Pancreas (tissue), 10 donors: ENCODE results near the gene SUFU. TPM values are rescaled to one million over a fixed set of nuclear protein-coding genes. Genes with fewer than 3 reads are reported as not detected.

Source experiments
- ATAC-seq, 4 donors: fragments of 200-7000 bp; cut with Tn5 transposase; one replicate each; pipeline versions ENCODE4 v1.8.0 to v1.9.1; 2020; ENCODE audit warnings: mild to moderate bottlenecking in 4 of 4, moderate library complexity in 4 of 4
- DNase-seq, 6 donors: peaks; one replicate each; pipeline ENCODE4 v3.0.0-alpha.2; 2020
- FAIRE-seq: peaks from 2 replicates; lab custom pipeline; 2012; peaks lifted over from hg19 to GRCh38; lab: Jason Lieb, UNC
- H3K27ac ChIP-seq, 4 donors: fragments of 200-600 bp; sonication (generic); 1 replicate in 3 of 4; 2 replicates in 1 of 4; pipeline versions ENCODE4 v1.5.0 to v1.8.0; 2020
- H3K27me3 ChIP-seq, 4 donors: fragments of 200-600 bp; one replicate each; pipeline ENCODE4 v1.8.0; 2021
- H3K36me3 ChIP-seq, 3 donors: fragments of 200-600 bp; sonication (generic) in 1 of 3; one replicate each; pipeline versions ENCODE4 v1.5.0 to v1.8.0; 2020 to 2021
- H3K4me1 ChIP-seq, 3 donors: fragments of 200-600 bp; one replicate each; pipeline ENCODE4 v1.8.0; 2021
- H3K4me3 ChIP-seq, 4 donors: fragments of 200-600 bp; sonication (generic) in 2 of 4; one replicate each; pipeline versions ENCODE4 v1.5.0 to v1.8.0; 2020 to 2021
- H3K9me3 ChIP-seq, 4 donors: fragments of 200-600 bp; one replicate each; pipeline ENCODE4 v1.8.0; 2021
- CTCF ChIP-seq, 4 donors: fragments of 200-600 bp; sonication (generic) in 3 of 4; IDR thresholded peaks; one replicate each; pipeline versions ENCODE4 v1.5.0 to v1.8.0; 2021; ENCODE audit warnings: antibody characterized with exemption in 4 of 4
- WGBS, 2 donors: extraction: QIAGEN DNeasy Blood & Tissue Kit; methylation state at CpG; one replicate each; pipeline ENCODE4 v1.1.7; 2013; 5-methylcytosine and 5-hydroxymethylcytosine counted together
- intact Hi-C, 3 donors: fragments of 100-400 bp; cut with DNase I; formaldehyde crosslinking; loops; one replicate each; pipeline versions ENCODE4 v1.11.1 to v1.14.2; 2022
- polyA plus RNA-seq, 2 donors: library from polyadenylated mRNA; stranded (reverse); fragments of 200-250 nt; gene quantifications; one replicate each; pipeline ENCODE4 v1.2.3, GENCODE V29; 2013
- total RNA-seq, 6 donors: library from RNA; stranded (reverse); fragmentation: NEBNext Ultra II Directional in 4 of 6; extraction: Animal tissue kit (Norgen Biotek cat#: 25700) in 4 of 6; gene quantifications; one replicate each; pipeline versions ENCODE4 v1.2.1 to v1.2.4, GENCODE V29; 2021 to 2023
- donor health status: healthy with polysubstance abuse.
- donor health status: DM: no; HTN: no; CAD: no; lungs with moderate emphysema.
- donor health status: DM: no; HTN: no; CAD: no.
- donor health status: control.
- donor health status: control.
- donor health status: Bipolar disorder and iron deficiency.
- donor health status: DM: yes; HTN: yes; CAD: no.
- donor health status: DM: no; HTN: no; CAD: no.
- donor health status: DM: no; HTN: no; CAD: no.
- donor health status: DM: yes; HTN: yes; CAD: no.

SUFU gene
- total and polyA plus RNA-seq, 8 donors, result 1.9 to 7.8 (median 2.9) TPM

- ATAC-seq (peak in 1 of 4 donors; percentile 13), DNase-seq (no peak), FAIRE-seq (no peak)
- 48 to 65% methylated on average over 10 of the region's 10 CpGs for WGBS, 2 donors
- TF ChIP-seq CTCF (IDR thresholded peaks at IDR 0.05), result no peak
- Histone ChIP-seq H3K27ac (peak overlapping the region in 1 of 4 donors; percentile 8), H3K9me3 (no peaks in the 10 kb centered on the region), H3K27me3 (no peaks in the 10 kb centered on the region), H3K4me3 (no peak overlapping the region), H3K36me3 (no peaks in the 10 kb centered on the region), H3K4me1 (no peaks in the 10 kb centered on the region)
- intact Hi-C loops, result loop anchor here in 1 of 3 donors (10.0 kb wide), 2 partner anchors 77 to 177 kb away; partner anchors contain the start of genes ACTR1A and SUFU
These were observed 78.3 kb downstream of the SUFU start for GRCh38 chr10:102581981-102582580.

- 29 to 31% methylated on average over 11 of the region's 11 CpGs for WGBS, 2 donors
- Histone ChIP-seq H3K27ac (no peak overlapping the region), H3K9me3 (no peaks in the 10 kb centered on the region), H3K27me3 (no peaks in the 10 kb centered on the region), H3K36me3 (no peaks in the 10 kb centered on the region), H3K4me3 (no peak overlapping the region), H3K4me1 (no peaks in the 10 kb centered on the region)
- DNase-seq (peak; percentile 67 to 89 (median 86)), ATAC-seq (peak; percentile 91 to 99 (median 96)), FAIRE-seq (no peak)
- intact Hi-C loops, result loop anchor here in 1 of 3 donors (10.0 kb wide), 2 partner anchors 79 to 179 kb away; partner anchors contain the start of genes ACTR1A and SUFU
- TF ChIP-seq CTCF (IDR thresholded peaks at IDR 0.05), result peak; percentile 76 to 85 (median 80)
These were observed 80.0 kb downstream of the SUFU start for GRCh38 chr10:102583435-102584417.

GRCh38 chr10:102585026-102585425 lies 81.3 kb downstream of the SUFU start:
- intact Hi-C loops, result loop anchor here in 1 of 3 donors (10.0 kb wide), 2 partner anchors 80 to 180 kb away; partner anchors contain the start of genes ACTR1A and SUFU
- FAIRE-seq (no peak), DNase-seq (no peak), ATAC-seq (no peak)
- H3K9me3 ChIP-seq, result no peaks in the 10 kb centered on the region
- H3K4me3 ChIP-seq, result no peak overlapping the region
- WGBS, 2 donors, result 52 to 65% methylated on average over 1 of the region's 1 CpG
- no peaks in the 10 kb centered on the region for H3K4me1 ChIP-seq
- no peak overlapping the region for H3K27ac ChIP-seq
- H3K27me3 ChIP-seq, result no peaks in the 10 kb centered on the region
- H3K36me3 ChIP-seq, result no peaks in the 10 kb centered on the region
- TF ChIP-seq CTCF (IDR thresholded peaks at IDR 0.05), result no peak

GRCh38 chr10:102586858-102587257 lies 83.1 kb downstream of the SUFU start:
- intact Hi-C loops, result loop anchor here in 1 of 3 donors (10.0 kb wide), 2 partner anchors 82 to 182 kb away; partner anchors contain the start of genes ACTR1A and SUFU

More at GRCh38 chr10:102586858-102587257, 83.1 kb downstream of the SUFU start:
- FAIRE-seq, result no peak
- Histone ChIP-seq H3K27me3 (no peaks in the 10 kb centered on the region), H3K4me3 (no peak overlapping the region), H3K27ac (no peak overlapping the region), H3K9me3 (no peaks in the 10 kb centered on the region), H3K36me3 (no peaks in the 10 kb centered on the region), H3K4me1 (no peaks in the 10 kb centered on the region)
- no peak for TF ChIP-seq CTCF (IDR thresholded peaks at IDR 0.05)
- no peak for DNase-seq
- ATAC-seq, result no peak
- 95 to 100% methylated on average over 1 of the region's 1 CpG for WGBS, 2 donors
